OCI-LY1 (cell line): Measurements from ENCODE around the gene PCNX2.

ENCODE experiments used
- H2AFZ ChIP-seq: fragments of 200-600 bp; sonication (generic), shearing (Covaris generic); 2 replicates; pipeline ENCODE4 v1.6.0; 2014; ENCODE audit warnings: antibody characterized with exemption, mild to moderate bottlenecking, low read length
- H3F3A ChIP-seq: fragments of 200-600 bp; sonication (generic), shearing (Covaris generic); 2 replicates; pipeline ENCODE4 v1.6.0; 2014; ENCODE audit warnings: mild to moderate bottlenecking, antibody characterized with exemption, low read length, moderate library complexity; ENCODE audit not compliant: insufficient read depth
- H3K27ac ChIP-seq: fragments of 200-600 bp; sonication (generic); 2 replicates; pipeline ENCODE4 v1.5.1; 2014; ENCODE audit warnings: low read length, mixed run types, mild to moderate bottlenecking, low read depth; ENCODE audit not compliant: poor library complexity, severe bottlenecking
- H3K27me3 ChIP-seq: fragments of 200-600 bp; sonication (generic); 2 replicates; pipeline ENCODE4 v1.6.0; 2014; ENCODE audit warnings: antibody characterized with exemption, mild to moderate bottlenecking, low read length, moderate library complexity; ENCODE audit not compliant: insufficient read depth
- H3K36me3 ChIP-seq: fragments of 200-600 bp; sonication (generic); 2 replicates; pipeline ENCODE4 v1.6.1; 2014; ENCODE audit warnings: mild to moderate bottlenecking, antibody characterized with exemption, low read length, moderate library complexity, mixed read lengths; ENCODE audit not compliant: insufficient read depth
- H3K4me1 ChIP-seq: fragments of 200-600 bp; sonication (generic); 2 replicates; pipeline ENCODE4 v1.5.1; 2014; ENCODE audit warnings: mild to moderate bottlenecking, low read length, moderate library complexity; ENCODE audit not compliant: insufficient read depth, severe bottlenecking
- H3K4me2 ChIP-seq: fragments of 200-600 bp; sonication (generic), shearing (Covaris generic); 2 replicates; pipeline ENCODE4 v1.6.1; 2014; ENCODE audit warnings: low read length
- H3K4me3 ChIP-seq: fragments of 200-600 bp; sonication (generic); 2 replicates; pipeline ENCODE4 v1.5.1; 2014; ENCODE audit warnings: low read length, low read depth, mild to moderate bottlenecking, mixed read lengths; ENCODE audit not compliant: poor library complexity, severe bottlenecking
- H3K79me2 ChIP-seq: fragments of 200-600 bp; shearing (Covaris generic); 2 replicates; pipeline ENCODE4 v1.6.1; 2016; ENCODE audit warnings: mixed run types, low read length, mixed read lengths; ENCODE audit not compliant: insufficient read depth
- H3K9ac ChIP-seq: fragments of 200-600 bp; sonication (generic), shearing (Covaris generic); 2 replicates; pipeline ENCODE4 v1.6.1; 2014; ENCODE audit warnings: mild to moderate bottlenecking, low read length, mixed read lengths
- H3K9me2 ChIP-seq: fragments of 200-600 bp; sonication (generic), shearing (Covaris generic); 2 replicates; pipeline ENCODE4 v1.6.1; 2014; ENCODE audit warnings: low read depth, mild to moderate bottlenecking, low read length, mixed read lengths
- H3K9me3 ChIP-seq: fragments of 200-600 bp; shearing (Covaris generic); 2 replicates; pipeline ENCODE4 v1.6.1; 2014; ENCODE audit warnings: low read length, mixed read lengths
- H4K20me1 ChIP-seq: fragments of 200-600 bp; sonication (generic), shearing (Covaris generic); 2 replicates; pipeline ENCODE4 v1.6.0; 2016; ENCODE audit warnings: mild to moderate bottlenecking, low read length; ENCODE audit not compliant: insufficient read depth
- EZH2 ChIP-seq: fragments of 200-600 bp; sonication (generic), shearing (Covaris generic); IDR thresholded peaks from 2 replicates; pipeline ENCODE4 v1.8.0; 2017; ENCODE audit warnings: borderline replicate concordance, mixed run types, mild to moderate bottlenecking, antibody characterized with exemption, low read length, moderate library complexity, mixed read lengths
- TF ChIP-seq, protein P1 (sequence below): fragments of 200-600 bp; sonication (generic), shearing (Covaris generic); IDR thresholded peaks from 2 replicates; pipeline ENCODE4 v1.5.1; 2017; ENCODE audit warnings: mild to moderate bottlenecking, antibody characterized with exemption, low read length, moderate library complexity, mixed read lengths

PCNX2 gene

DNA sequence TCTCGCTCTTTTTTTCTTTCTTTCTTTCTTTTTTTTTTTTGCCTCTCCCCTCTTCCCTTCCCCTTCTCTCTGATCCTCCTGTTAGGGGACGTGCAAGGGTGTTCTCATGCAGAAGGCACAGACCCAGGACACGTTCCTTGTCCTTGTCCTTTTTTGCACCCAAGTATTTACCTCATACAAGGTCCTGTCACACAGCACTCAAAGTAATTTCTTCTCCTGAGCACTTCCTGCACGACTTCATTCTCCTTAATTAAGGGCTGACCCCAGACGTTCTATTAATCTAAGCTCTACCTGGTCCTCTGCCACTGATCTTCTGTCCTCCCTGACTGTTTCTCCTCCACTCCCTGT is 424 bp upstream of the PCNX2 start:
- no peak for TF ChIP-seq EZH2
- TF ChIP-seq, protein P1, sequence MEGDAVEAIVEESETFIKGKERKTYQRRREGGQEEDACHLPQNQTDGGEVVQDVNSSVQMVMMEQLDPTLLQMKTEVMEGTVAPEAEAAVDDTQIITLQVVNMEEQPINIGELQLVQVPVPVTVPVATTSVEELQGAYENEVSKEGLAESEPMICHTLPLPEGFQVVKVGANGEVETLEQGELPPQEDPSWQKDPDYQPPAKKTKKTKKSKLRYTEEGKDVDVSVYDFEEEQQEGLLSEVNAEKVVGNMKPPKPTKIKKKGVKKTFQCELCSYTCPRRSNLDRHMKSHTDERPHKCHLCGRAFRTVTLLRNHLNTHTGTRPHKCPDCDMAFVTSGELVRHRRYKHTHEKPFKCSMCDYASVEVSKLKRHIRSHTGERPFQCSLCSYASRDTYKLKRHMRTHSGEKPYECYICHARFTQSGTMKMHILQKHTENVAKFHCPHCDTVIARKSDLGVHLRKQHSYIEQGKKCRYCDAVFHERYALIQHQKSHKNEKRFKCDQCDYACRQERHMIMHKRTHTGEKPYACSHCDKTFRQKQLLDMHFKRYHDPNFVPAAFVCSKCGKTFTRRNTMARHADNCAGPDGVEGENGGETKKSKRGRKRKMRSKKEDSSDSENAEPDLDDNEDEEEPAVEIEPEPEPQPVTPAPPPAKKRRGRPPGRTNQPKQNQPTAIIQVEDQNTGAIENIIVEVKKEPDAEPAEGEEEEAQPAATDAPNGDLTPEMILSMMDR = no peak
- Histone ChIP-seq H4K20me1 (no peaks in the 10 kb centered on the region), H3K36me3 (no peaks in the 10 kb centered on the region), H3K79me2 (no peaks in the 10 kb centered on the region), H3K4me1 (peaks cover 34% of the 10 kb centered on the region), H3K4me3 (peak overlapping the region; percentile 73), H2AFZ (peak overlapping the region; percentile 89), H3K27ac (no peak overlapping the region), H3K9ac (peak overlapping the region; percentile 60), H3F3A (no peaks in the 10 kb centered on the region), H3K9me2 (no peaks in the 10 kb centered on the region), H3K4me2 (peak overlapping the region; percentile 69), H3K9me3 (no peaks in the 10 kb centered on the region), H3K27me3 (no peaks in the 10 kb centered on the region)

DNA sequence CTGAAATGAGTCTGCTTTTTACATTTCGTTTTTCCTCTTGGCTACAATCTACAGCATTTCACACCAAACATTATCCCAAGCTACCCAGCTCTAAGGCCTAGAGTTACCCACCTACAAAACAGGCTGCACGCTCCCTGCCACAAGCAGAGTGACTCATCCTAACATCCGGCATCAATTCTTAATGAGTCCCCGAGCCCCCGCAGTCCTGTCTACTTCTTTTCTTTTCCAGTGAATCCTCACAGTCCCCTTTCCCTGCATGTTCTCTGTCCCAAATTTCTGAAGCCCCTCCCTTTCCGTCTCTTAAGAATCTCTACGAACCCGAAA is 650 bp downstream of the PCNX2 start:
- Histone ChIP-seq H3F3A (no peaks in the 10 kb centered on the region), H3K27ac (no peak overlapping the region), H3K4me2 (peak overlapping the region; percentile 69), H3K9me3 (no peaks in the 10 kb centered on the region), H4K20me1 (no peaks in the 10 kb centered on the region), H3K36me3 (no peaks in the 10 kb centered on the region), H3K9ac (peak overlapping the region; percentile 60), H3K4me3 (peak overlapping the region; percentile 73), H3K9me2 (no peaks in the 10 kb centered on the region), H3K4me1 (peaks cover 34% of the 10 kb centered on the region), H2AFZ (no peak overlapping the region), H3K79me2 (no peaks in the 10 kb centered on the region), H3K27me3 (no peaks in the 10 kb centered on the region)
- TF ChIP-seq, protein P1 = no peak
- no peak for TF ChIP-seq EZH2

DNA sequence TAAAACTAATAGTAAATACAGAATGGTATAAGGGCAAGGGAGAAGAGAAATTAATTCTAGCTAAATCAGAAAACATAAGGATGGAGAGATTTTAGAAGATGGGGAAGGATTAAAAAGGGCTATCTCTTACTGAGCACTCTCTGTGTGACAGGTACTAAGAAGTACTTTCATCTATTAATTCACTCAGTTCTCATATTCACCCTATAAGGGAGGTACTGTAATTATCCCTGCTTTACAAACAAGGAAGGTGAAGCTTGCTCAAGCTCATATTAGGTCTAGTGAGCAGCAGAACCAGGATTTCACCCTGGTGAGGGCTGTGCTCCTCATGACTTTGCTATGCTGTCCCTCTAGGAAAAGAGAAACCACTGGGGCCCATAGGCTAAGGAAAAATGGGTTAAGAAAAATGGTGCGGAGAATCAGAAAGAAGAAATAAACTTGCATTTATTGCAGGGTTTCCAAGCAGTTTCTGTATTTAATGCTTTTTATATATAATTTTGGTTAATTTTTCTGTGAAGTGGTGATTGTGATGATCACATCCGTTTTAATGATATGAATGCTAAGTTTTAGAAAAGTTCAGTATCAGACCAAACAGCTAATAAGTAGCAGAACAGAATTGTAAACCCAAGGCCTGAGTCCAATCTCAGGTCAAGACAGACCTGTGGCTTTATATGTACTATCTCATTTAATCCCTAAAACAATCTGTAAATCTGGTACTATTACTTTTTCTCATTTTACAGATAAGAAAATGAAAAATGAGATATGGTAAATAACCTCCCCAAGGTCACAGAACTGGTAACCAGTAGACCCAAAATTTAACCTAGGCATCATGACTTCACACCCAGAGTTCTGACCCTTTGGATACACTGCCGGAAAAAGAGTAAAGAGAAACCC is 1.7 kb downstream of the PCNX2 start:
- Histone ChIP-seq H3K36me3 (no peaks in the 10 kb centered on the region), H2AFZ (no peak overlapping the region), H3K4me1 (peaks cover 34% of the 10 kb centered on the region), H3K9ac (no peak overlapping the region), H3K4me2 (peak overlapping the region; percentile 69), H3K27ac (no peak overlapping the region), H3K9me3 (no peaks in the 10 kb centered on the region), H3K79me2 (no peaks in the 10 kb centered on the region), H4K20me1 (no peaks in the 10 kb centered on the region), H3F3A (no peaks in the 10 kb centered on the region), H3K4me3 (no peak overlapping the region), H3K9me2 (no peaks in the 10 kb centered on the region), H3K27me3 (no peaks in the 10 kb centered on the region)
- no peak for TF ChIP-seq EZH2
- TF ChIP-seq, protein P1 = no peak
